Measurements from ENCODE around the gene ADGRL1.
"Not testable (repeated sequence)": the region's sequence is repeated elsewhere in the genome, so short reads cannot be mapped to it uniquely, and the experiment has no call there.

The ADGRL1 gene

GRCh38 chr19:14158276-14159023 lies 47.5 kb downstream of the ADGRL1 start:
- no peak for DNase-seq

- DNase-seq = no peak
Measured at GRCh38 chr19:14156971-14157717, 48.8 kb downstream of the ADGRL1 start.

GRCh38 chr19:14156122-14156521 lies 49.8 kb downstream of the ADGRL1 start:
- DNase-seq = no peak

GRCh38 chr19:14155371-14155770 lies 50.6 kb downstream of the ADGRL1 start:
- no peak for DNase-seq

- DNase-seq = no peak
Measured at GRCh38 chr19:14152713-14153112, 53.3 kb downstream of the ADGRL1 start.

- no peak for DNase-seq
Measured at GRCh38 chr19:14150770-14151661, 55.0 kb downstream of the ADGRL1 start.

- no peak for DNase-seq
Measured at GRCh38 chr19:14150041-14150769, 55.8 kb downstream of the ADGRL1 start.

- peak; percentile 74 for DNase-seq
Measured at GRCh38 chr19:14149509-14149994, 56.4 kb downstream of the ADGRL1 start.

- no peak for DNase-seq
Measured at GRCh38 chr19:14148751-14149410, 57.1 kb downstream of the ADGRL1 start.

GRCh38 chr19:14147797-14148605 lies 58.0 kb downstream of the ADGRL1 start:
- peak; percentile 66 for DNase-seq

- DNase-seq = no peak
Measured at GRCh38 chr19:14146789-14147216, 59.2 kb downstream of the ADGRL1 start.

- not testable (repeated sequence) for DNase-seq
Measured at GRCh38 chr19:14146169-14146568, 59.8 kb downstream of the ADGRL1 start.

GRCh38 chr19:14145381-14145780 lies 60.6 kb downstream of the ADGRL1 start:
- DNase-seq = no peak

GRCh38 chr19:14142262-14143190 lies 63.4 kb downstream of the ADGRL1 start:
- DNase-seq = no peak

GRCh38 chr19:14141041-14141440 lies 64.9 kb downstream of the ADGRL1 start:
- DNase-seq = no peak

- DNase-seq = no peak
Measured at GRCh38 chr19:14139944-14140343, 66.0 kb downstream of the ADGRL1 start.

- no peak for DNase-seq
Measured at GRCh38 chr19:14138576-14139265, 67.2 kb downstream of the ADGRL1 start.

GRCh38 chr19:14136509-14137281 lies 69.3 kb downstream of the ADGRL1 start, which contains the start of gene ASF1B:
TSS of gene ASF1B (minus strand) at chr19:14136589. CDS start at chr19:14136456, 133 bp downstream.
- DNase-seq = peak; percentile 98

Data from CD4-positive, alpha-beta T cell treated with Interleukin-12 subunit alpha and Interleukin-12 subunit beta, for 1 hour (primary cell).